HG03045 (cell line): ENCODE measurements around the gene SREBF1.

ENCODE experiments used
- ATAC-seq: cut with Tn5 transposase; IDR thresholded peaks from one replicate; pipeline ENCODE4 v1.9.1; 2021; ENCODE audit warnings: mild to moderate bottlenecking, moderate library complexity; ENCODE audit not compliant: unreplicated experiment

SREBF1 gene

DNA sequence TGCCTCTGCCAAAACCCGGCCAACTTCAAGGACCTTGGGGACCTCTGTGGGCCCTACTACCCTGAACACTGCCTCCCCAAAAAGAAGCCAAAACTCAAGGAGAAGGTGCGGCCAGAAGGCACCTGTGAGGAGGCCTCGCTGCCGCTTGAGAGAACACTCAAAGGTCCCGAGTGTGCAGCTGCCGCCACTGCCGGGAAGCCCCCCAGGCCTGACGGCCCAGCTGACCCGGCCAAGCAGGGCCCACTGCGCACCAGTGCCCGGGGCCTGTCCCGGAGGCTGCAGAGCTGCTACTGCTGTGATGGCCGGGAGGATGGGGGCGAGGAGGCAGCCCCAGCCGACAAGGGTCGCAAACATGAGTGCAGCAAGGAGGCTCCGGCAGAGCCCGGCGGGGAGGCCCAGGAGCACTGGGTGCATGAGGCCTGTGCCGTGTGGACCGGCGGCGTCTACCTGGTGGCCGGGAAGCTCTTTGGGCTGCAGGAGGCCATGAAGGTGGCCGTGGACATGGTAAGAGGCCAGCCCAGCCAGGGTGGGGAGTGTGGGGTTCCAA is 38.7 kb downstream of the SREBF1 start:
- no peak for ATAC-seq

DNA sequence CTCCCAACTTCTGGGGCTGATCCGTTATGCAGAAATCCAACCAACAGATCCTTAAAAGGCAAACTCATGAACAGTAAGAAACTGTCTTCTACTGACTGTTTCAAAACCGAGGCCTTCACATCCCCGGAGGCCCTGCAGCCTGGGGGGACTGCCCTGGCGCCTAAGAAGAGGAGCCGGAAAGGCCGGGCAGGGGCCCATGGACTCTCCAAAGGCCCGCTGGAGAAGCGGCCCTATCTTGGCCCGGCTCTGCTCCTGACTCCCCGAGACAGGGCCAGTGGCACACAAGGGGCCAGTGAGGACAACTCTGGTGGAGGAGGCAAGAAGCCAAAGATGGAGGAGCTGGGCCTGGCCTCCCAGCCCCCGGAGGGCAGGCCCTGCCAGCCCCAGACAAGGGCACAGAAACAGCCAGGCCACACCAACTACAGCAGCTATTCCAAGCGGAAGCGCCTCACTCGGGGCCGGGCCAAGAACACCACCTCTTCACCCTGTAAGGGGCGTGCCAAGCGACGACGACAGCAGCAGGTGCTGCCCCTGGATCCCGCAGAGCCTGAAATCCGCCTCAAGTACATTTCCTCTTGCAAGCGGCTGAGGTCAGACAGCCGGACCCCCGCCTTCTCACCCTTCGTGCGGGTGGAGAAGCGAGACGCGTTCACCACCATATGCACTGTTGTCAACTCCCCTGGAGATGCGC is 39.5 kb downstream of the SREBF1 start:
- no peak for ATAC-seq

DNA sequence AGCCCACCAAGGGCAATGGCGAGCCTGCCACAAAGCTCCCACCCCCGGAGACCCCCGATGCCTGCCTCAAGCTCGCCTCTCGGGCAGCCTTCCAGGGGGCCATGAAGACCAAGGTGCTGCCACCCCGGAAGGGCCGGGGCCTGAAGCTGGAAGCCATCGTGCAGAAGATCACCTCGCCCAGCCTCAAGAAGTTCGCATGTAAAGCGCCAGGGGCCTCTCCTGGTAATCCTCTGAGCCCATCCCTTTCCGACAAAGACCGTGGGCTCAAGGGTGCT is 40.1 kb downstream of the SREBF1 start:
- ATAC-seq: no peak

DNA sequence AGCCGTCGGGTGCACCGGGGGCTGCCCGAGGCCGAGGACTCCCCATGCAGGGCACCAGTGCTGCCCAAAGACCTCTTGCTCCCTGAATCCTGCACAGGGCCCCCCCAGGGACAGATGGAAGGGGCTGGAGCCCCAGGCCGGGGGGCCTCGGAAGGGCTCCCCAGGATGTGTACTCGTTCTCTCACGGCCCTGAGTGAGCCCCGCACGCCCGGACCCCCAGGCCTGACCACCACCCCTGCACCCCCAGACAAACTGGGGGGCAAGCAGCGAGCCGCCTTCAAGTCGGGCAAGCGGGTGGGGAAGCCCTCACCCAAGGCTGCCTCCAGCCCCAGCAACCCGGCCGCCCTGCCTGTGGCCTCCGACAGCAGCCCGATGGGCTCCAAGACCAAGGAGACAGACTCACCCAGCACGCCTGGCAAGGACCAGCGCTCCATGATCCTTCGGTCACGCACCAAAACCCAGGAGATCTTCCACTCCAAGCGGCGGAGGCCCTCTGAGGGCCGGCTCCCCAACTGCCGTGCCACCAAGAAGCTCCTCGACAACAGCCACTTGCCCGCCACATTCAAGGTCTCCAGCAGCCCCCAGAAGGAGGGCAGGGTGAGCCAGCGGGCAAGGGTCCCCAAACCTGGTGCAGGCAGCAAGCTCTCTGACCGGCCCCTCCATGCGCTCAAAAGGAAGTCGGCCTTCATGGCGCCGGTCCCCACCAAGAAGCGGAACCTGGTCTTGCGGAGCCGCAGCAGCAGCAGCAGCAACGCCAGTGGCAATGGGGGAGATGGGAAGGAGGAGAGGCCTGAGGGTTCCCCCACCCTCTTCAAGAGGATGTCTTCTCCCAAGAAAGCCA is 40.6 kb downstream of the SREBF1 start:
- no peak for ATAC-seq

DNA sequence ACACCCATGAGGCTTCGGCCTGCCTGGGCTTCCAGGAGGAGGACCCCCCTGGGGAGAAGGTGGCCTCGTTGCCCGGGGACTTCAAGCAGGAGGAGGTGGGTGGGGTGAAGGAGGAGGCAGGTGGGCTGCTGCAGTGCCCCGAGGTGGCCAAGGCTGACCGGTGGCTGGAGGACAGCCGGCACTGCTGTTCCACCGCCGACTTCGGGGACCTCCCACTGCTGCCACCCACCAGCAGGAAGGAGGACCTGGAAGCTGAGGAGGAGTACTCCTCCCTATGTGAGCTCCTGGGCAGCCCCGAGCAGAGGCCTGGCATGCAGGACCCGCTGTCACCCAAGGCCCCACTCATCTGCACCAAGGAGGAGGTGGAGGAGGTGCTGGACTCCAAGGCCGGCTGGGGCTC is 41.5 kb downstream of the SREBF1 start:
- no peak for ATAC-seq

DNA sequence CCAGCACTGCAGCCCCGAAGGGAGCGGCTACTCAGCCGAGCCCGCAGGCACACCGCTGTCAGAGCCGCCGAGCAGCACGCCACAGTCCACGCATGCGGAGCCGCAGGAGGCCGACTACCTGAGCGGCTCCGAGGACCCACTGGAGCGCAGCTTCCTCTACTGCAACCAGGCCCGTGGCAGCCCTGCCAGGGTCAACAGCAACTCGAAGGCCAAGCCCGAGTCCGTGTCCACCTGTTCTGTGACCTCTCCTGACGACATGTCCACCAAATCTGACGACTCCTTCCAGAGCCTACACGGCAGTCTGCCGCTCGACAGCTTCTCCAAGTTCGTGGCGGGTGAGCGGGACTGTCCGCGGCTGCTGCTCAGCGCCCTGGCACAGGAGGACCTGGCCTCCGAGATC is 42.4 kb downstream of the SREBF1 start:
- no peak for ATAC-seq

DNA sequence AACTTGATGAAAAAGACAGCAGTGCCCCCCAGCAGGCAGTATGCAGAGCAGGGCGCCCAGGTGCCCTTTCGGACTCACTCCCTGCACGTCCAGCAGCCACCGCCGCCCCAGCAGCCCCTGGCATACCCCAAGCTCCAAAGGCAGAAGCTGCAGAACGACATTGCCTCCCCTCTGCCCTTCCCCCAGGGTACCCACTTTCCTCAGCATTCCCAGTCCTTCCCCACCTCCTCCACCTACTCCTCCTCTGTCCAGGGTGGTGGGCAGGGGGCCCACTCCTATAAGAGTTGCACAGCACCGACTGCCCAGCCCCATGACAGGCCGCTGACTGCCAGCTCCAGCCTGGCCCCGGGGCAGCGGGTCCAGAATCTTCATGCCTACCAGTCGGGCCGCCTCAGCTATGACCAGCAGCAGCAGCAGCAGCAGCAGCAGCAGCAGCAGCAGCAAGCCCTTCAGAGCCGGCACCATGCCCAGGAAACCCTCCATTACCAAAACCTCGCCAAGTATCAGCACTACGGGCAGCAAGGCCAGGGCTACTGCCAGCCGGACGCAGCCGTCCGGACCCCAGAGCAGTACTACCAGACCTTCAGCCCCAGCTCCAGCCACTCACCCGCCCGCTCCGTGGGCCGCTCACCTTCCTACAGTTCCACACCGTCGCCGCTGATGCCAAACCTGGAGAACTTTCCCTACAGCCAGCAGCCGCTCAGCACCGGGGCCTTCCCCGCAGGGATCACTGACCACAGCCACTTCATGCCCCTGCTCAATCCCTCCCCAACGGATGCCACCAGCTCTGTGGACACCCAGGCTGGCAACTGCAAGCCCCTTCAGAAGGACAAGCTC is 43.2 kb downstream of the SREBF1 start:
- ATAC-seq: no peak

DNA sequence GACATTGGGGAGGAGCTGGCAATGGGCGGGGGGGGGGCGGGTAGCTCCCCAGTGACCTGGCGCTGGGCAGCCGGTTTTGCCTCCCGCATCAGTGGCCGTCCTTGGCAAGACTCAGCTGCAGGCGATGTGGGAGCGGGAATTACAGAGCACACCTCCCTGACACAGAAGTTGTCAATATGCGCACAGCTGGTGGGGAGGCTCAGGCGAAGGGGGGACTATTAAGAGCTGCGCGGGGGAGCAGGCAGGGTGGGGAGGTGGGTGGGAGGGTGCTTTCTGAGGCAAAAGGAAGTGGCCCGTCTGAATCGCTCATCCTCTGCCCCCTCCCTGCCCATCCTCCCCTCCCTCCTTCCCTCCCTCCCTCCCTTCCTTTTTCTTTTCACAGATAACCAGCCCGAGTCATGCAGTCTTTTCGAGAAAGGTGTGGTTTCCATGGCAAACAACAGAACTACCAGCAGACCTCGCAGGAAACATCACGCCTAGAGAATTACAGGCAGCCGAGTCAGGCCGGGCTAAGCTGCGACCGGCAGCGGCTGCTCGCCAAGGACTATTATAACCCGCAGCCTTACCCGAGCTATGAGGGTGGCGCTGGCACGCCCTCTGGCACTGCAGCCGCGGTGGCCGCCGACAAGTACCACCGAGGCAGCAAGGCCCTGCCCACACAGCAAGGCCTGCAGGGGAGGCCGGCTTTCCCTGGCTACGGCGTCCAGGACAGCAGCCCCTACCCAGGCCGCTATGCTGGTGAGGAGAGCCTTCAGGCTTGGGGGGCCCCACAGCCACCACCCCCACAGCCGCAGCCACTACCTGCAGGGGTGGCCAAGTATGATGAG is 44.0 kb downstream of the SREBF1 start:
- no peak for ATAC-seq

DNA sequence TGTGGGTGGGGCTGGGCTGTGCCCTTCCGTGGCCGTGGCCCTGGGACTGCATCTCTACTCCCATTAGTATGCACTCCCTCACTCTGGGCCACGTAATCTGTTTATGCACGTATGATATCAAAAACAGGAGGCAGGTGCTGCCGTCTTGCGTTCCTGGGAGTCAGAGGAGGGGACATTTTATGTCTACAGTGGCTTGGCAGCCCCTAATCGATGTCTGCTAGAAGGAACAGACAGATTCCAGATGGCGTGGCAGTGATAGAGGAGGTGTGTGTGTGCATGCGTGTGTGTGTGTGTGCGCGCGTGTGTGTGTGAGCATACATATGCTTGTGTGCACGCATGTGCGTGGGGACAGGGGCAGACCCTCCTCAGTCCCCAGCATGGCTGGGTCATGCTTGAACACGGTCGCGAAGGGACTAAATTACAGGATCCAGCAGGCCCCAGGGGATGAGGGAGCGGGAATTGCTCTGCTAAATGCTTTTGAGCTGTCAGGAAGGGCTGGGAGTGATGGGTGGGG is 44.7 kb downstream of the SREBF1 start:
- no peak for ATAC-seq

DNA sequence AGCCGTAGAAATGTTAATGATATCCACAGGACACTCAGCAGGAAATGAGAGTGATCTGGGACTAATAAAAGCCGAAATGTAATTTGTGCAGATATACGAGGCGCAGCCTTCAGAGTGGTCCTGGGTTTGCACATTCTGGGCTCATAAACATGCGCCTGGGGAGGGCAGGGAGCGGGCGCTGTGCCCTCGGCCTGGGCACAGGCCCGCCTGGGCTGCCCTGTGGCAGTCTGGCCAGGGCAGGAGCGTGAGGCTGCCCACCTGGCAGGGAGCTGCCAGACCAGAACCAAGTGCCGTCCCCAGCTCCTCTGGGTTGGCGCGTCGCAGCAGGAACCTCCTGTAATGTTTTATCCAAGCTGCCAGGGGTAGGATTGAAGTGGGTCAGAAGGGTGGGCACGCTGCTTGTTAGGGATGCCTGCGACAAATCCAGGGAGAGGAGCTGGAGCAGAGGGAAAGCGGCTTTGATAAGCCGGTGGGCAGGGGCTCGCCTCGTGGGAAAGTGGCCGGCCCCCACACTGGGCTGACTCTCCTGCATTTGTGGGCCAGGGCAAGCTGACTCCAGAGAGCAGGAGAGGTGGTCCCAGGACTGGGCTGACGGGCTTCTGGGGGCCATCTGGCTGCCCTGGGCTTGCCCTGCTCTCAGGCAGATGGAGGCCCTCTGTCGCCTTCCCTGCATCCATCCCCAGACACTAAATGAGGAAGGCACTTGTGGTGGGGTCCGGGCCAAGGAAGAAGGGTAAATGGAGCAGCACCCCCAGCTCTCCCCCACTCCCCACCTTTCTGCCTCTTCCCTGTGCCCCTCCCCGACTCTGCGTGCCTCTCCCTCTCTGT is 45.9 kb downstream of the SREBF1 start:
- ATAC-seq: no peak

DNA sequence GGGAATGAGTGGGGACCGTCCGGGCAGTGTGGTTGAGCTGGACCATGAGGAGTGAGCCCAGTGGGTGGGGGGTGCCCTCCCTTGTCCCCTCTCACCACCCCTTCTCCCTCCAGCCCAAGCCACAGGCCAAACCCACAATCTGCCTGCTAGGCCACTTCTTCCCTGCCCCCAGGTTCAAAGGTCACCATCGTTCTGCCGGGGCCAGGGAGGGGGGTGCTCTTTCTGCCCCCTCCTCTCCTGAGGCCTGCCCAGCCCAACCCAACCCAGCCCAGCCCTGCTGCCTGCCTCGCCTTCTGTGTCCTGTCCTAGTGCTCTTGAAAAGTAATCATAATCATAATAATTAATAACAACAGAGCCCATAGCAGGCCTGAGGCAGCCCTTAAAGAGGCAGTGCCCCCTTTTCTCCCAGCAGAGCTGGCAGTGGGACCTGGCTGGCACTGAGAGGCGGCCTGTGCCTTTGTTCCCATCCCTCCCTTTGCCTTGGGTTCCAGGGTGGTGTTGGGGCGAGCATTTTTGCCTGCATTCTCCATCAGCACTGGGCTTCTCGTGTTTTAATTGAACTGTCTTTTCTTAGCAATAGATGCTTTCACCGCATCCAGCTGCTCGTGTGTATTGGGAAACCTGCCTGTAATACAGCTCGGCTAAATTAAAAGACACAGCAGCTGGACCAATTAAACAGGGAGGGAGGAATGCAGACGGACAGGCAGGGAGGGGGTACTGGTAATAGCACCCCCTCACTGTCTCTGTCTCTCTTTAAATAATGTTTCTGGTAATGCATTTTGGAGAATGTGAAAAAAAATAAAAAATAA is 46.8 kb downstream of the SREBF1 start:
- ATAC-seq: no peak

DNA sequence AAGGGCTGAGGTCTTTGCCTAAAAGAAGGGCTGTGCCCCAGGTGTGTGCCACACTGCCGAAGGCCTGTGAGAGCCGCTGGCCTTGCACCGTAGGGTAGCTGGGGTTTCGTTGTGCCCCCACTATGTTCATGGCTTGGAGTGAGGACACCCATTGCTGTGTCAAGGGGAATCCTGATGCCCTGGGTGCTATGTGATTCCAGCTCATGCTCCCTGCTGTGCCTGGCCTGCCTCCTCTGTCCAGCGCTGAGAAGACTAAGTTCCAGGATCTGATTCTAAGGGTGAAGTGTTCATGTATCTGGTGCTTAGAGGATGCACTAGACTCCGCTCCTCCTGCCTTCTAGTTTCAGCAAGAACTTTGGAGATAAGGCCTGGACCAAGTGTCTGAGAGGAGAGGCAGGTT is 47.4 kb downstream of the SREBF1 start:
- no peak for ATAC-seq

DNA sequence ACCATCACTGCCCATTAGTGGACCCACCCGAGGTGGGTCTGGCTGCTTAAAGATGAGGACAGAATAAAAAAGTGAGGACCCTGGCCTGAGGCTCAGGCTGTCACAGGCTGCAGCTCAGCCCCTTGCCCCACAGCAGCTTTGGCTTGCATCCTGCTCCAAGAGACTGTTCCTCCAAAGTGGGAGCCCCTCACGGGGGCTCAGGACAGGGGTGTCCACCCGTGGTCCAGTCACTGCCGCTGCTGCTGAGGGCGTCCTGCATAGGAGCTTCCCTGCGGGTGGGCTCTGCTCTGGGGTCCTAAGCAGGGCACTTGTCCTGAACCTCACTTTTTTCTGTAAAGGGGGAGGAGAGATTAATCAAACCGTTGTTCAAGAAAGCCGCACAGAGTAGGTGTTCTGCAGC is 47.8 kb downstream of the SREBF1 start:
- no peak for ATAC-seq

DNA sequence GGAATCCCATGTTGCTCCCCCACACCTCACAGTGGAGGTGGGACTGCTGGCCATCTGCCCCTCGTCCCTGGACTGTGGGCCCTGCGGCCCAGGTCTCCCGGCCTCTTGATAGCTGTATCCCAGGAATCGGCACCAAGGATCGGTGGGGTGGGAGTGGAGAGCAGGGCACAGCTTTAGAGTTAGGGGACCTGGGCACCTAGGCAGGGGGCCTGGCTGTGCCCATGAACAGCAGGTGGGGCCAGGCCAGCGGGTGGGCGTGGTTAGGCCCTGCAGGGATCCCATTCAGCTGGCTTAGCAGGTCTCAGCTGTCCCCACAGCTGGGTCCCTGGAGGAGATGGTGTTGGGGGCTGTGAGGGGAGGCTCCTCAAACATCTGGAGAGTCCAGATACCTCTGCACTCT is 49.2 kb downstream of the SREBF1 start:
- no peak for ATAC-seq

DNA sequence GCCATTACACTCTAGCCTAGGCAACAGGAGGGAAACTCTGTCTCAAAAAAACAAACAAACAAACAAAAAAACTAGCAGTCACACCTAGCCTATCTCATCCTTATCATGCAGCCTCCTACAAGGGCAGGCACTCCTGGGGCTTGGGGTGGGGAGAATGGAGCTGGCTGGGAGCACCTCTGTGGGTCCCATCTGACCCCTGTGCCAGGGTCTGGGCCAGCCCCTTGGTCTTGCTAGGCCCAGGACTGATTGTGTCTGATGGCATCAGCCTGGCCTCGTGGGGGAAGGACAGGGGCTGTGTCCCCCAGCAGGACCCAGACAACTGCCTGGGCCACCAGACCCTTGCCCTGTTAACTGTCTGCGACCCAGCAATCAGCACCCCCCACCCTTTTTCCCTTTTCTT is 49.8 kb downstream of the SREBF1 start:
- ATAC-seq: no peak

DNA sequence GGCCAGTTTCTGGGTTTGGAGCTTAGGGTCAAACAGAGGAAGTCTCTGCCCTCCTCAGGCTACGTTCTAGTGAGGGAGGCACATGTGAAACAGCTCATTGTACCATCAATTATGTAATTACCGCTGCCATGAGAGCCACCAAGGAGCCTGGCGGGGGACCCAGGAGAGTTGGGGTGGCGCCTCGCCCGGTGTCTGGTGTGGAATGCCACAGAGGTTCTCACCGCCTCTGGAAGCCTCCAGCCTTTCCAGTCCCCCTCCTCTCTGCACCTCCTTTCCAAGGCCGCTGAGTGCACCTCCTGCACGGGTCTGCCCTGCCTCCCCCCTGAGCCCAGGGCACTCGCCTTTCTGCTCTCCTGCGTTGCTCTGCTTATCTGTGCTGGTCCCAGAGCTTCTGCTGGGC is 51.4 kb downstream of the SREBF1 start:
- no peak for ATAC-seq

DNA sequence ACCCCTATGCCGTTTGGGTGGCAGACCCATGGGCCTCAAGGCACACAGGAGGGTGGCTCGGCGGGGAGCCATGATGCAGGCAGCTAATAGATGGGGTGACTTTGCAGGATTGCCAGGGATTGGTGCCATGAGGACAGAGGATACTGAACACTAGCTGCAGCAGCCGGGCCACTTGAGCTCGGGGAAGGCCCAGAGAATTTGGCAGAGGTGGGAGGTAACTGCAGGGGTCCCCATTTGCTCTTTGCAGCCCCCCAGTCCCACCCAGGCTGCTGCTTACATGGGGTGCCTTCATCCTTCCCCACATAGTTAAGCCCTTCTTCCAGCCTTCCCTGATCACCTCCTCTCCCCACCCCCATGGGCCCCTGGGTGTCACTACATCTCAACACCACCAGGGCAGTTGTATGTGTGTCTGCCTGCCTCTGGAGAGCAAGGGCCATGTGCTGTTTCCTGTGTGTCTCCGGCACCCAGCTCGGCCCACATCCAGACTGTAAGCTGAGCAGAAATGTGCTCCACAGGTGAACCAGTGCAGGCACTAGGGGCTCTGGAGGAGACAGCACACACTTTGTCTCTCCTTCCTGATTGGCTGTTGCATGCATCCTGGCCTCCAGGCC is 52.0 kb downstream of the SREBF1 start:
- ATAC-seq: no peak
